ENCODE data around the gene SPSB3. TPM values are rescaled to one million over a fixed set of nuclear protein-coding genes. Genes with fewer than 3 reads are reported as not detected.

Gene SPSB3
- 51.4 and 57.6 TPM in 2 replicates for total RNA-seq (2014; rRNA removed; shearing (Covaris generic))

GRCh38 chr16:1782408-1783264 is at the start of gene SPSB3, which contains the start of gene NUBP2:
Gene SPSB3, minus strand, starts transcription at chr16:1782571. Its CDS starts 1,088 bp downstream, at chr16:1781483.
Gene NUBP2, plus strand, starts transcription at chr16:1782960. Its CDS starts 61 bp downstream, at chr16:1783021.

DNA sequence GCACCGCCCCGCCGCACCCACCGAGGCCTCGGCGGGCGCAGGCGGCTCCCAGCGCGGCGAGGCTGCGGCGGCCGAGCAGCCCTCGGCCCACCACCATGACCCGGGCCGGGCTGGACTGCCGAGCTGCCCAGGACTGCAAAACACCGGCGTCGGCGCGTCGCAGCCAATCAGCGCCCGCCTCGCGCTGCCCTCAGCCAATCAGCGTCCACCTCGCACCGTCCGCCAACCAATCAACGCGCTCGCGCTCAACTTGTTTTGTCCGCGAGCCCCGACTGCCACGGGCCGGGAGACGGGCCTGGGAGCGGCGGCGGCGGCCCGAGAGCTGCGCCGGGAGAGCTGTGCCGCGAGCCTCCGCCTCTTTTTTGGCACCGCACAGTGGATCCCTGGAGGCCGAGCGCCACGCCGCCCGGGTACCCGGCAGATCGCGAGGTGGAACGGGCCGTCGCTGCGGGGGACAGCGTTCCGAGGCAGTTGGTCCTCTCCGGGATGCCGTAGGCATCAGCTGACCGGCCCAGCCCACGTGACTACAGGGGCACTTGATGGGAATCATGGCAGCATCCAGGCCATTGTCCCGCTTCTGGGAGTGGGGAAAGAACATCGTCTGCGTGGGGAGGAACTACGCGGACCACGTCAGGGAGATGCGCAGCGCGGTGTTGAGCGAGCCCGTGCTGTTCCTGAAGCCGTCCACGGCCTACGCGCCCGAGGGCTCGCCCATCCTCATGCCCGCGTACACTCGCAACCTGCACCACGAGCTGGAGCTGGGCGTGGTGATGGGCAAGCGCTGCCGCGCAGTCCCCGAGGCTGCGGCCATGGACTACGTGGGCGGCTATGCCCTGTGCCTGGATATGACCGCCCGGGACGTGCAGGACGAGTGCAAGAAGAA is 44.6 kb upstream of the SPSB3 start, which contains the start of the genes FAHD1 and HAGH:
TSS of gene FAHD1 (plus strand) at position 516 of the 883 bp plus-strand sequence. CDS start at position 549, 33 bp downstream.
TSS of gene HAGH (minus strand) at position 135 of the 883 bp plus-strand sequence. CDS start at position 97, 38 bp downstream.

GRCh38 chr16:1793578-1794220 is 11.3 kb upstream of the SPSB3 start, which contains the start of gene IGFALS:
Gene IGFALS, minus strand, starts transcription at chr16:1793705. Its CDS starts 53 bp downstream, at chr16:1793652.

DNA sequence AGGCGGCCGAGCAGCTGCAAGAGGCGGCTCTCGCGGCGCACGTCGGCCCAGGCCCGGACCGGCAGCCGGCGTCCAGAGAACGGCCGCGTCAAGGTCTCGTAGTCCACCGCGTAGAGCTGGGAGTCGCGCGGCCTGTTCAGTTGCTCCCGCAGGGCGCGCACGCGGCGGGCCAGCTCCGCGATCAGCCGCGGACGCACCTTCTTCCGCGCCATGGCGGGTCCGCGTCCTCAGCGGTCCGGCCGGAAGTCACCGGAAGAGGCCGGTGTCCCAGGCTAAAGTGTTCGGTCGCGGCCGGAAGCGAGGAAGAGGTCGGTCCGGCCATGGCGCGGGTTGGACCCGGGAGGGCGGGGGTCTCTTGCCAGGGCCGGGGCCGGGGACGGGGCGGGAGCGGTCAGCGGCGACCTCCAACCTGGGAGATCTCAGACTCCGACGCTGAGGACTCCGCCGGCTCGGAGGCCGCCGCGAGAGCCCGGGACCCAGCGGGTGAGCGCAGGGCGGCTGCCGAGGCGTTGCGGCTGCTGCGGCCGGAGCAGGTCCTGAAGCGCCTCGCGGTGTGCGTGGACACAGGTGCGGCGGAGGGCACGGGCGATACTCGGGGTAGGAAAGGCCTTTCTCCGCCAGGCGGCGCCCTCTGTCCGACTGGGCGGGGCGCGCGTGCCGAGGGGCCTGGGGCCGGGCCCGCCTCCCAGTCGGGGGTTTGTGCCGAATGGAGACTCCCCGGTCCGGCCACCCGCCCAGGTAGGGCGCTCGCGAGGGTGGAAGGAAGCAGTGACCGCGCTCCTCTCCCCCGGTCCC is 9.3 kb downstream of the SPSB3 start, which contains the start of gene MRPS34:
TSS of gene MRPS34 (minus strand) at position 227 of the 795 bp plus-strand sequence. CDS start at position 212, 15 bp downstream.

DNA sequence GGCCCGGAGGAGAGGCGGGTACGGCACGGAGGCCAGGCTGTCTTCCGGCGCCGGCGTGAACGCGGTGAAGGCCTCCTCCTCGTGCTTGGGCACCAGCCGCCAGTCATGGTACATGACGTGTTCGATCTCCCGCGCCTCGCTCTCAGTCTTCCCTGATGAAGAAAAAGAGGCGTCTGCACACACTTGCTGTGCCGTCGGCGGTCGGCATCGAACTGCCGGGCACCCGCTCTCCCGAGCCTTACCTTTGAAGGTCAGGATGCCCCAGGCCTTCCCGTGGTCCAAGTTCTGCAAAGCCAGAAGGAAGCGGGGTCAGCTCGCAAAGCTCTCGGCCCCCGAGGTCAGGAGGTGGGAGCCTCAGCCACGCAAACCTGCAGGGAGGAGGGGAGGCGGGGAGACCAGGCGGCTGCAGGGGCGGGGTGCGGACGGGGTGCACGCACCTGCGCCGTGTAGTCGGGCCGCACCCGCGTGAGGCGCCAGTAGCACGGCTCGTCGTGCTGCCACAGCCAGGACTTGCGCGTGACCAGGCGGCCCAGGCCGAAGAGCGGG is 9.9 kb downstream of the SPSB3 start, which contains the start of gene EME2:
TSS of gene EME2 (plus strand) at position 449 of the 546 bp plus-strand sequence. CDS start 418 bp downstream, outside the sequence.

GRCh38 chr16:1771188-1771863 is 11.0 kb downstream of the SPSB3 start, which contains the start of gene NME3:
Gene NME3, minus strand, starts transcription at chr16:1771543. Its CDS starts 9 bp downstream, at chr16:1771534.

Small RNA genes lying within 50 kb of the gene (small RNA-seq; reads per million reads assigned to genes)
- gene MIR3177: not detected

Other genes with a start within 250 kb of the SPSB3 start
- not detected in 2 replicates for gene TMEM204, start 248.9 kb downstream of the SPSB3 start, total RNA-seq (2014; rRNA removed; shearing (Covaris generic))
- 19.3 and 21.7 TPM in 2 replicates for gene IFT140, start 170.5 kb downstream of the SPSB3 start, total RNA-seq (2014; rRNA removed; shearing (Covaris generic))
- gene CRAMP1, start 170.2 kb downstream of the SPSB3 start, total RNA-seq (2014; rRNA removed; shearing (Covaris generic)): 9.0 and 9.2 TPM in 2 replicates
- 71.8 and 72.4 TPM in 2 replicates for gene JPT2, start 104.3 kb downstream of the SPSB3 start, total RNA-seq (2014; rRNA removed; shearing (Covaris generic))
- 74.2 and 79.0 TPM in 2 replicates for gene MAPK8IP3, start 76.4 kb downstream of the SPSB3 start, total RNA-seq (2014; rRNA removed; shearing (Covaris generic))
- gene NME3, start 11.0 kb downstream of the SPSB3 start, total RNA-seq (2014; rRNA removed; shearing (Covaris generic)): 89.3 and 122 TPM in 2 replicates
- gene EME2, start 9.8 kb downstream of the SPSB3 start, total RNA-seq (2014; rRNA removed; shearing (Covaris generic)): 21.4 and 22.7 TPM in 2 replicates
- gene MRPS34, start 9.4 kb downstream of the SPSB3 start, total RNA-seq (2014; rRNA removed; shearing (Covaris generic)): 187 and 223 TPM in 2 replicates
- gene NUBP2, start 389 bp upstream of the SPSB3 start, total RNA-seq (2014; rRNA removed; shearing (Covaris generic)): 132 and 137 TPM in 2 replicates
- gene IGFALS, start 11.1 kb upstream of the SPSB3 start, total RNA-seq (2014; rRNA removed; shearing (Covaris generic)): 0.29 TPM in 1 of 2 replicates, not detected in the other
- 113 and 133 TPM in 2 replicates for gene HAGH, start 44.3 kb upstream of the SPSB3 start, total RNA-seq (2014; rRNA removed; shearing (Covaris generic))
- 30.1 and 30.2 TPM in 2 replicates for gene FAHD1, start 44.6 kb upstream of the SPSB3 start, total RNA-seq (2014; rRNA removed; shearing (Covaris generic))
- not detected in 2 replicates for gene MEIOB, start 89.6 kb upstream of the SPSB3 start, total RNA-seq (2014; rRNA removed; shearing (Covaris generic))
- not detected in 2 replicates for gene HS3ST6, start 135.8 kb upstream of the SPSB3 start, total RNA-seq (2014; rRNA removed; shearing (Covaris generic))
- gene MSRB1, start 160.6 kb upstream of the SPSB3 start, total RNA-seq (2014; rRNA removed; shearing (Covaris generic)): 8.5 and 10.2 TPM in 2 replicates
- not detected in 2 replicates for gene RPL3L, start 172.1 kb upstream of the SPSB3 start, total RNA-seq (2014; rRNA removed; shearing (Covaris generic))
- gene NDUFB10, start 177.0 kb upstream of the SPSB3 start, total RNA-seq (2014; rRNA removed; shearing (Covaris generic)): 551 and 557 TPM in 2 replicates
- gene RPS2, start 182.3 kb upstream of the SPSB3 start, total RNA-seq (2014; rRNA removed; shearing (Covaris generic)): 4,459 and 5,166 TPM in 2 replicates
- not detected in 2 replicates for gene RNF151, start 184.3 kb upstream of the SPSB3 start, total RNA-seq (2014; rRNA removed; shearing (Covaris generic))
- 72.8 and 74.0 TPM in 2 replicates for gene TBL3, start 189.5 kb upstream of the SPSB3 start, total RNA-seq (2014; rRNA removed; shearing (Covaris generic))
- gene NOXO1, start 198.9 kb upstream of the SPSB3 start, total RNA-seq (2014; rRNA removed; shearing (Covaris generic)): 0.23 TPM in 1 of 2 replicates, not detected in the other
- 46.0 and 50.1 TPM in 2 replicates for gene GFER, start 201.6 kb upstream of the SPSB3 start, total RNA-seq (2014; rRNA removed; shearing (Covaris generic))
- gene SYNGR3, start 207.4 kb upstream of the SPSB3 start, total RNA-seq (2014; rRNA removed; shearing (Covaris generic)): 1.6 and 2.0 TPM in 2 replicates
- 59.6 and 76.5 TPM in 2 replicates for gene ZNF598, start 227.2 kb upstream of the SPSB3 start, total RNA-seq (2014; rRNA removed; shearing (Covaris generic))
- 1.0 and 1.5 TPM in 2 replicates for gene NPW, start 237.2 kb upstream of the SPSB3 start, total RNA-seq (2014; rRNA removed; shearing (Covaris generic))
- 113 and 117 TPM in 2 replicates for gene NHERF2, start 244.3 kb upstream of the SPSB3 start, total RNA-seq (2014; rRNA removed; shearing (Covaris generic))